Measurements from ENCODE around the gene PLCB1. TPM values are rescaled to one million over a fixed set of nuclear protein-coding genes. Genes with fewer than 3 reads are reported as not detected.

Gene PLCB1
- total and polyA plus RNA-seq, 2 experiments from 2014 or later = 14.9 to 20.7 TPM

GRCh38 chr20:8510808-8511207, 378.7 kb downstream of the PLCB1 start:
- TF ChIP-seq CTCF (conservative IDR thresholded peaks at IDR 0.05; ENCODE audit: low read depth in 2 of 2) = no peak
- TF ChIP-seq CREB1 (CRISPR knock-in tag; IDR thresholded peaks at IDR 0.05; ENCODE audit: low read depth) = no peak
- TF ChIP-seq EZH2 (IDR thresholded peaks at IDR 0.05; ENCODE audit: low read depth, unreplicated experiment) = no peak
- no peak for TF ChIP-seq NANOG (IDR thresholded peaks at IDR 0.05; ENCODE audit: borderline replicate concordance)
- TF ChIP-seq ZNF114 (CRISPR knock-in tag; IDR thresholded peaks at IDR 0.05) = no peak
- no peak for TF ChIP-seq EZH2phosphoT487 (IDR thresholded peaks at IDR 0.05; ENCODE audit: unreplicated experiment)
- TF ChIP-seq STAT1 (IDR thresholded peaks at IDR 0.05; ENCODE audit: unreplicated experiment) = no peak
- TF ChIP-seq ZNF331 (CRISPR knock-in tag; IDR thresholded peaks at IDR 0.05; ENCODE audit: low read depth) = no peak
- TF ChIP-seq POLR2AphosphoS5 (IDR thresholded peaks at IDR 0.05; ENCODE audit: low read depth) = no peak
- no peak for TF ChIP-seq ETS1 (IDR thresholded peaks at IDR 0.05)
- TF ChIP-seq ZNF462 (CRISPR knock-in tag; IDR thresholded peaks at IDR 0.05) = no peak
- no peak for TF ChIP-seq JUNB (IDR thresholded peaks at IDR 0.05; ENCODE audit: unreplicated experiment)
- TF ChIP-seq REST (IDR thresholded peaks at IDR 0.05; ENCODE audit: unreplicated experiment) = no peak
- no peaks in the 10 kb centered on the region for H3K27me3 Mint-ChIP-seq (ENCODE audit: insufficient read depth, low read depth, poor library complexity)
- Histone ChIP-seq H3F3A (replicated peaks; ENCODE audit: low read depth) (no peaks in the 10 kb centered on the region), H2AFZ (no peak overlapping the region), H3K4me1 (ENCODE audit: insufficient read depth) (no peaks in the 10 kb centered on the region; the same call in 1 of the 2 replicates), H4K20me1 (replicated peaks; ENCODE audit: insufficient read depth) (no peaks in the 10 kb centered on the region), H3K27ac (ENCODE audit: low read depth) (no peak overlapping the region), H3K79me2 (replicated peaks; ENCODE audit: insufficient read depth) (no peaks in the 10 kb centered on the region), H3K9me2 (ENCODE audit: insufficient read depth) (no peaks in the 10 kb centered on the region), H3K4me2 (no peak overlapping the region), H3K36me3 (ENCODE audit: insufficient read depth) (no peaks in the 10 kb centered on the region), H3K4me3 (no peak overlapping the region), H3K27me3 (ENCODE audit: insufficient read depth) (no peaks in the 10 kb centered on the region)
- H3K36me3 Mint-ChIP-seq (ENCODE audit: low read depth) = no peaks in the 10 kb centered on the region
- DNase-seq (ENCODE audit: low spot score) (no peak), ATAC-seq (no peak)
- no peak overlapping the region for H3K27ac Mint-ChIP-seq
- H3K4me1 Mint-ChIP-seq = peaks cover 3% of the 10 kb centered on the region; the same call in 2 of the 3 replicates
- H3K9me3 Mint-ChIP-seq = no peaks in the 10 kb centered on the region
- H3K4me3 Mint-ChIP-seq = no peak overlapping the region
